SH-SY5Y (cell line): ENCODE results near the gene CHMP4A.

ENCODE experiments used
- GATA2 ChIP-seq: IDR thresholded peaks from 2 replicates; pipeline ENCODE4 v1.6.1; 2011; ENCODE audit warnings: mild to moderate bottlenecking, low read depth, low read length
- GATA3 ChIP-seq: IDR thresholded peaks from 2 replicates; pipeline ENCODE4 v1.6.1; 2011; ENCODE audit warnings: low read depth, mild to moderate bottlenecking, low read length, moderate library complexity

- TF ChIP-seq GATA2, result no peak
- TF ChIP-seq GATA3, result no peak
Measured at GRCh38 chr14:24228902-24229301, 15.6 kb upstream of the CHMP4A start.
